HepG2 (cell line): Measurements from ENCODE around the gene SLC16A2. TPM values are rescaled to one million over a fixed set of nuclear protein-coding genes. Genes with fewer than 3 reads are reported as not detected.
A peak's percentile ranks its signal among the peaks of the same experiment; 100 is the strongest.

Experiments
- ATAC-seq: fragments of 200-7000 bp; cut with Tn5 transposase; 3 replicates; pipeline ENCODE4 v1.9.1; 2020; ENCODE audit warnings: mild to moderate bottlenecking, moderate library complexity
- BruUV-seq: library from RNA; stranded (reverse); fragments of 400-500 nt; replicated peaks from 2 replicates; lab custom pipeline; 2021; lab: Mats Ljungman, UMichigan
- CTCF ChIA-PET: fragments of 300-600 bp; formaldehyde crosslinking; extraction: SDS; loops from one replicate; lab custom pipeline; 2021; ENCODE audit warnings: low total read pairs, inconsistent platforms, low intra/inter-chr PET ratio; lab: Yijun Ruan, JAX
- POLR2A ChIA-PET: fragments of 350-600 bp; sonication (Branson Sonifier 250); formaldehyde crosslinking; loops from one replicate; lab custom pipeline; 2020; ENCODE audit warnings: antibody characterized with exemption, inconsistent platforms; lab: Yijun Ruan, JAX
- DNase-seq: peaks from one replicate; pipeline ENCODE4 v3.0.0-alpha.2; 2015; ENCODE audit warnings: low spot score
- FAIRE-seq: peaks from 3 replicates; lab custom pipeline; 2011; peaks lifted over from hg19 to GRCh38; lab: Jason Lieb, UNC
- H2AFZ ChIP-seq: one replicate; pipeline ENCODE4 v1.6.1; 2011; ENCODE audit warnings: low read length, inconsistent platforms
- H3K27ac ChIP-seq: fragments of 300-600 bp; 3 replicates; pipeline ENCODE4 v1.8.0; 2011; ENCODE audit warnings: mixed run types, mild to moderate bottlenecking, mixed read lengths, low read length, inconsistent platforms; ENCODE audit not compliant: insufficient read depth; ENCODE audit errors: extremely low read length
- H3K27me3 ChIP-seq, 2 experiments: fragments of 200-600 bp in 1 of 2; 2 replicates in 1 of 2; 3 replicates in 1 of 2; pipeline versions ENCODE4 v1.6.0 to v1.8.0; 2011; ENCODE audit warnings: low read length in 2 of 2, mild to moderate bottlenecking in 2 of 2, moderate library complexity in 2 of 2, inconsistent platforms in 1 of 2; ENCODE audit not compliant: insufficient read depth in 2 of 2, control insufficient read depth in 1 of 2
- H3K36me3 ChIP-seq, 2 experiments: fragments of 200-600 bp in 1 of 2; replicated peaks in 1 of 2; 2 replicates in 1 of 2; 3 replicates in 1 of 2; pipeline versions ENCODE4 v1.5.1 to v1.8.0; 2011; ENCODE audit warnings: low read length in 2 of 2, inconsistent platforms in 1 of 2; ENCODE audit not compliant: insufficient read depth in 2 of 2, control insufficient read depth in 1 of 2
- H3K4me1 ChIP-seq: 2 replicates; pipeline ENCODE4 v1.5.1; 2012; ENCODE audit warnings: low read length, inconsistent platforms; ENCODE audit not compliant: insufficient read depth
- H3K4me2 ChIP-seq: 2 replicates; pipeline ENCODE4 v1.6.0; 2011; ENCODE audit warnings: low read depth, low read length, inconsistent platforms
- H3K4me3 ChIP-seq, 3 experiments: fragments of 200-600 bp in 1 of 3; sonication (generic), shearing (Covaris generic) in 1 of 3; replicated peaks in 1 of 3; 2 replicates each; pipeline ENCODE4 v1.5.1; 2011 to 2016; ENCODE audit warnings: low read length in 3 of 3, inconsistent platforms in 2 of 3, low read depth in 2 of 3, mild to moderate bottlenecking in 2 of 3, control low read depth in 1 of 3, mixed read lengths in 1 of 3; ENCODE audit not compliant: insufficient read depth in 1 of 3
- H3K79me2 ChIP-seq: one replicate; pipeline ENCODE4 v1.6.1; 2011; ENCODE audit warnings: low read length, inconsistent platforms; ENCODE audit not compliant: insufficient read depth
- H3K9ac ChIP-seq: 2 replicates; pipeline ENCODE4 v1.6.0; 2011; ENCODE audit warnings: mild to moderate bottlenecking, low read depth, low read length, inconsistent platforms; ENCODE audit not compliant: insufficient read depth
- H3K9me3 ChIP-seq: 2 replicates; pipeline ENCODE4 v1.5.1; 2012; ENCODE audit warnings: mild to moderate bottlenecking, low read length
- H4K20me1 ChIP-seq: 2 replicates; pipeline ENCODE4 v1.6.0; 2011; ENCODE audit warnings: inconsistent platforms, mild to moderate bottlenecking, low read length, moderate library complexity; ENCODE audit not compliant: insufficient read depth
- FOXA3 ChIP-seq: IDR thresholded peaks from 2 replicates; pipeline ENCODE4 v1.6.1; 2016; ENCODE audit warnings: missing genetic modification reagents, missing compliant biosample characterization
- GABPB1 ChIP-seq: IDR thresholded peaks from 2 replicates; pipeline ENCODE4 v1.6.1; 2016; ENCODE audit warnings: mild to moderate bottlenecking, missing genetic modification reagents, moderate library complexity, missing compliant biosample characterization
- HIVEP1 ChIP-seq: sonication (generic); formaldehyde crosslinking; IDR thresholded peaks from 2 replicates; pipeline ENCODE4 v1.4.0; 2020; ENCODE audit warnings: mild to moderate bottlenecking, missing genetic modification reagents
- HNRNPLL ChIP-seq: fragments of 200-400 bp; formaldehyde crosslinking; IDR thresholded peaks from 2 replicates; pipeline ENCODE4 v1.6.1; 2017; ENCODE audit warnings: mild to moderate bottlenecking, low read depth, low read length; ENCODE audit not compliant: poor library complexity, severe bottlenecking
- NCOA1 ChIP-seq: sonication (generic); formaldehyde crosslinking; IDR thresholded peaks from 2 replicates; pipeline ENCODE4 v1.9.0; 2021; ENCODE audit warnings: missing genetic modification reagents
- NR2C2 ChIP-seq: sonication (generic); formaldehyde crosslinking; IDR thresholded peaks from 2 replicates; pipeline ENCODE4 v1.4.0; 2020; ENCODE audit warnings: missing genetic modification reagents, mild to moderate bottlenecking, moderate library complexity, borderline replicate concordance
- SOX13 ChIP-seq, 3 experiments: fragments of 450-650 bp in 1 of 3; sonication (generic) in 1 of 3; formaldehyde crosslinking in 1 of 3; IDR thresholded peaks in 2 of 3; conservative IDR thresholded peaks in 1 of 3; 2 replicates each; pipeline versions ENCODE4 v1.5.0 to v1.6.1; 2016 to 2020; ENCODE audit warnings: antibody characterized with exemption in 1 of 3, mild to moderate bottlenecking in 1 of 3, missing compliant biosample characterization in 1 of 3, missing genetic modification reagents in 1 of 3, moderate library complexity in 1 of 3
- TBX2 ChIP-seq: sonication (generic); formaldehyde crosslinking; IDR thresholded peaks from 2 replicates; pipeline ENCODE4 v1.5.0; 2020; ENCODE audit warnings: missing genetic modification reagents, mild to moderate bottlenecking, borderline replicate concordance
- ZBTB21 ChIP-seq: sonication (generic); formaldehyde crosslinking; IDR thresholded peaks from 2 replicates; pipeline ENCODE4 v1.4.0; 2020; ENCODE audit warnings: missing genetic modification reagents
- ZNF329 ChIP-seq: sonication (generic); formaldehyde crosslinking; IDR thresholded peaks from 2 replicates; pipeline ENCODE4 v1.9.0; 2021; ENCODE audit warnings: low read depth, mild to moderate bottlenecking, missing genetic modification reagents
- ZNF484 ChIP-seq: sonication (generic); formaldehyde crosslinking; IDR thresholded peaks from 2 replicates; pipeline ENCODE4 v1.5.1; 2020; ENCODE audit warnings: mild to moderate bottlenecking, low read depth, missing genetic modification reagents, borderline replicate concordance
- ZNF7 ChIP-seq: IDR thresholded peaks from 2 replicates; pipeline ENCODE4 v1.6.1; 2016; ENCODE audit warnings: missing biosample characterization, missing genetic modification reagents
- ZNF703 ChIP-seq: sonication (generic); formaldehyde crosslinking; IDR thresholded peaks from 2 replicates; pipeline ENCODE4 v1.5.1; 2020; ENCODE audit warnings: missing genetic modification reagents, mild to moderate bottlenecking, moderate library complexity, borderline replicate concordance
- ZNF780A ChIP-seq: sonication (generic); formaldehyde crosslinking; IDR thresholded peaks from 2 replicates; pipeline ENCODE4 v1.8.0; 2022; ENCODE audit warnings: mild to moderate bottlenecking, missing genetic modification reagents, moderate library complexity
- WGBS: methylation state at CpG from one replicate; pipeline ENCODE4 v1.1.6; 2017; ENCODE audit warnings: low lambda C conversion rate; 5-methylcytosine and 5-hydroxymethylcytosine counted together
- in situ Hi-C: cut with HindIII; loops from 2 replicates; pipeline ENCODE4 v1.10.0; 2017; ENCODE audit warnings: low pct_unique_long_range_greater_than_20kb; ENCODE audit not compliant: extremely low pct_ligation_motif_present
- intact Hi-C: fragments of 100-400 bp; cut with micrococcal nuclease; formaldehyde crosslinking; loops from one replicate; pipeline ENCODE4 v1.10.0; 2022; ENCODE audit not compliant: unreplicated experiment
- polyA plus RNA-seq, 8 experiments: library from polyadenylated mRNA; depleted of rRNA in 3 of 8; stranded (reverse) in 7 of 8; unstranded in 1 of 8; fragments of >200 nt; fragmentation: Illumina TruSeq in 4 of 8; extraction: Trizol in 4 of 8; gene quantifications; 2 replicates each; pipeline versions ENCODE4 v1.2.1 to v1.2.3, GENCODE V29; 2011 to 2016; ENCODE audit warnings: low read depth in 4 of 8, missing spikeins in 1 of 8, mixed read lengths in 1 of 8; ENCODE audit not compliant: insufficient read depth in 1 of 8
- total RNA-seq, 5 experiments: library from RNA; depleted of rRNA; stranded (reverse); fragments of >200 nt; fragmentation: Illumina TruSeq; extraction: Trizol; gene quantifications; 2 replicates each; pipeline ENCODE4 v1.2.3, GENCODE V29; 2016; ENCODE audit warnings: low read depth in 1 of 5
- TF ChIP-seq, protein P1 (sequence below): sonication (generic); formaldehyde crosslinking; IDR thresholded peaks from 2 replicates; pipeline ENCODE4 v1.5.1; 2020; ENCODE audit warnings: mild to moderate bottlenecking, missing genetic modification reagents, moderate library complexity
- TF ChIP-seq, protein P2 (sequence below): sonication (generic); IDR thresholded peaks from 2 replicates; pipeline ENCODE4 v1.6.1; 2016; ENCODE audit warnings: low read depth, borderline replicate concordance
- TF ChIP-seq, protein P3 (sequence below): sonication (generic); formaldehyde crosslinking; IDR thresholded peaks from 2 replicates; pipeline ENCODE4 v1.5.0; 2020; ENCODE audit warnings: mild to moderate bottlenecking, missing genetic modification reagents, moderate library complexity

The SLC16A2 gene
- total and polyA plus RNA-seq, 2 of the 13 experiments (the other 11 are each of a cell fraction or from before 2014, with no cell fraction given), result 0.07 to 0.08 TPM

DNA sequence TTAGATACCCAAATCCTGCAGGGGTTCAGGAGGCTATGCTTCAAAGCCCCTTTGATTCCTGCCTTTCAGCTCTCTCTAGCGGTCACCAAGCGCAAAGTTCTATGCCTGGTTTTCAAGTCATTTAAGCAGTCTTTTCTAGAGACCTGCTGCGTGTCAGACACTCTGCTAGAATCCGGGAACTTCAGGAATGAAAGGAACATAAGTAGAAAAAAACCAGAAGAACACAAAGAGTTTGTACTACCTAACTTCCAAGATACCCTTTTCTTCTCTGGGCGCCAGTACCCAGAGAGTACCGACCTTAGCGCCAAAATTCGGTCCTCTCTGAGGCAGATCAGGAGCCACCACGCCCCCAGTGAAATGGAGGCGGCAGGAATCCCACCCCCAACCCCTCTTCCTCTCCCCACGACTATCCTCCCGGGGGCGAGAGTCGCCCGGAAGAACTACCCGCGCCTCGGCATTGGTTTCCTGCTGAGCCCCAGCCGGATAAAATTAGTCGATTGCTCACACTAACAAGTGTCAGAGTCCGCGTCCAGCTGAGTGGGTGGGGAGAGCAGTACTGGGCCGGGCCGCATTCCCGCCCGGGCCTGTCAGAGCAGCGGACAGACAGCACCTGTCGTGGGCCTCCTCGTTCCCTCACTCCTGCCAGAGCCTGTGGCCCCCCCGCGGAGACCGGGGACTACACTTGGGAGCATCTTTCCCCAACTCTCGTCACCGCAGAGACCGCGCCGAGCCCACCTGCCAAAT lies 114.3 kb downstream of the SLC16A2 start:
- intact Hi-C loops, result no loop called here
- Histone ChIP-seq H2AFZ (no peak overlapping the region), H3K4me2 (peak overlapping the region; percentile 73), H3K36me3 (no peaks in the 10 kb centered on the region), H3K27ac (no peak overlapping the region), H3K79me2 (no peaks in the 10 kb centered on the region), H3K4me1 (no peaks in the 10 kb centered on the region), H4K20me1 (no peaks in the 10 kb centered on the region), H3K9ac (no peak overlapping the region), H3K27me3 (no peaks in the 10 kb centered on the region), H3K4me3 (peak overlapping the region; percentile 37 to 55 (median 42); a peak in 5 of 6 replicates), H3K9me3 (no peaks in the 10 kb centered on the region)
- DNase-seq (peak; percentile 16), FAIRE-seq (peak; percentile 23), ATAC-seq (peak; percentile 95)
- 3% methylated on average over 19 of the region's 37 CpGs for WGBS
- in situ Hi-C loops, result no loop called here
- BruUV-seq, result no TSS peak
- ChIA-PET CTCF (no interaction called here), POLR2A (no interaction called here)
- TF ChIP-seq ZNF703 (CRISPR knock-in tag), result no peak
- TF ChIP-seq, protein P1, sequence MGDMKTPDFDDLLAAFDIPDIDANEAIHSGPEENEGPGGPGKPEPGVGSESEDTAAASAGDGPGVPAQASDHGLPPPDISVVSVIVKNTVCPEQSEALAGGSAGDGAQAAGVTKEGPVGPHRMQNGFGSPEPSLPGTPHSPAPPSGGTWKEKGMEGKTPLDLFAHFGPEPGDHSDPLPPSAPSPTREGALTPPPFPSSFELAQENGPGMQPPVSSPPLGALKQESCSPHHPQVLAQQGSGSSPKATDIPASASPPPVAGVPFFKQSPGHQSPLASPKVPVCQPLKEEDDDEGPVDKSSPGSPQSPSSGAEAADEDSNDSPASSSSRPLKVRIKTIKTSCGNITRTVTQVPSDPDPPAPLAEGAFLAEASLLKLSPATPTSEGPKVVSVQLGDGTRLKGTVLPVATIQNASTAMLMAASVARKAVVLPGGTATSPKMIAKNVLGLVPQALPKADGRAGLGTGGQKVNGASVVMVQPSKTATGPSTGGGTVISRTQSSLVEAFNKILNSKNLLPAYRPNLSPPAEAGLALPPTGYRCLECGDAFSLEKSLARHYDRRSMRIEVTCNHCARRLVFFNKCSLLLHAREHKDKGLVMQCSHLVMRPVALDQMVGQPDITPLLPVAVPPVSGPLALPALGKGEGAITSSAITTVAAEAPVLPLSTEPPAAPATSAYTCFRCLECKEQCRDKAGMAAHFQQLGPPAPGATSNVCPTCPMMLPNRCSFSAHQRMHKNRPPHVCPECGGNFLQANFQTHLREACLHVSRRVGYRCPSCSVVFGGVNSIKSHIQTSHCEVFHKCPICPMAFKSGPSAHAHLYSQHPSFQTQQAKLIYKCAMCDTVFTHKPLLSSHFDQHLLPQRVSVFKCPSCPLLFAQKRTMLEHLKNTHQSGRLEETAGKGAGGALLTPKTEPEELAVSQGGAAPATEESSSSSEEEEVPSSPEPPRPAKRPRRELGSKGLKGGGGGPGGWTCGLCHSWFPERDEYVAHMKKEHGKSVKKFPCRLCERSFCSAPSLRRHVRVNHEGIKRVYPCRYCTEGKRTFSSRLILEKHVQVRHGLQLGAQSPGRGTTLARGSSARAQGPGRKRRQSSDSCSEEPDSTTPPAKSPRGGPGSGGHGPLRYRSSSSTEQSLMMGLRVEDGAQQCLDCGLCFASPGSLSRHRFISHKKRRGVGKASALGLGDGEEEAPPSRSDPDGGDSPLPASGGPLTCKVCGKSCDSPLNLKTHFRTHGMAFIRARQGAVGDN, result peak; percentile 51
- no peak for TF ChIP-seq NCOA1
- no peak for TF ChIP-seq ZNF484
- TF ChIP-seq SOX13 (IDR thresholded peaks at IDR 0.05), result no peak
- no peak for TF ChIP-seq SOX13 (CRISPR knock-in tag; conservative IDR thresholded peaks at IDR 0.05 in 1 of 2, IDR thresholded peaks at IDR 0.05 in 1 of 2)
- peak; percentile 18 for TF ChIP-seq HNRNPLL
- no peak for TF ChIP-seq FOXA3
- no peak for TF ChIP-seq TBX2 (CRISPR knock-in tag)
- TF ChIP-seq ZNF780A (CRISPR knock-in tag), result no peak
- TF ChIP-seq NR2C2 (CRISPR knock-in tag), result peak; percentile 81
- TF ChIP-seq, protein P2, sequence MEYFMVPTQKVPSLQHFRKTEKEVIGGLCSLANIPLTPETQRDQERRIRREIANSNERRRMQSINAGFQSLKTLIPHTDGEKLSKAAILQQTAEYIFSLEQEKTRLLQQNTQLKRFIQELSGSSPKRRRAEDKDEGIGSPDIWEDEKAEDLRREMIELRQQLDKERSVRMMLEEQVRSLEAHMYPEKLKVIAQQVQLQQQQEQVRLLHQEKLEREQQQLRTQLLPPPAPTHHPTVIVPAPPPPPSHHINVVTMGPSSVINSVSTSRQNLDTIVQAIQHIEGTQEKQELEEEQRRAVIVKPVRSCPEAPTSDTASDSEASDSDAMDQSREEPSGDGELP, result peak; percentile 55; the same call in 1 of the 2 replicates
- no peak for TF ChIP-seq ZBTB21 (CRISPR knock-in tag)
- peak; percentile 22; the same call in 1 of the 2 replicates for TF ChIP-seq GABPB1
- no peak for TF ChIP-seq ZNF329 (CRISPR knock-in tag)
- TF ChIP-seq ZNF7, result no peak
- TF ChIP-seq HIVEP1 (CRISPR knock-in tag), result no peak
- TF ChIP-seq, protein P3, sequence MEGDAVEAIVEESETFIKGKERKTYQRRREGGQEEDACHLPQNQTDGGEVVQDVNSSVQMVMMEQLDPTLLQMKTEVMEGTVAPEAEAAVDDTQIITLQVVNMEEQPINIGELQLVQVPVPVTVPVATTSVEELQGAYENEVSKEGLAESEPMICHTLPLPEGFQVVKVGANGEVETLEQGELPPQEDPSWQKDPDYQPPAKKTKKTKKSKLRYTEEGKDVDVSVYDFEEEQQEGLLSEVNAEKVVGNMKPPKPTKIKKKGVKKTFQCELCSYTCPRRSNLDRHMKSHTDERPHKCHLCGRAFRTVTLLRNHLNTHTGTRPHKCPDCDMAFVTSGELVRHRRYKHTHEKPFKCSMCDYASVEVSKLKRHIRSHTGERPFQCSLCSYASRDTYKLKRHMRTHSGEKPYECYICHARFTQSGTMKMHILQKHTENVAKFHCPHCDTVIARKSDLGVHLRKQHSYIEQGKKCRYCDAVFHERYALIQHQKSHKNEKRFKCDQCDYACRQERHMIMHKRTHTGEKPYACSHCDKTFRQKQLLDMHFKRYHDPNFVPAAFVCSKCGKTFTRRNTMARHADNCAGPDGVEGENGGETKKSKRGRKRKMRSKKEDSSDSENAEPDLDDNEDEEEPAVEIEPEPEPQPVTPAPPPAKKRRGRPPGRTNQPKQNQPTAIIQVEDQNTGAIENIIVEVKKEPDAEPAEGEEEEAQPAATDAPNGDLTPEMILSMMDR (CRISPR knock-in tag), result peak; percentile 43
